GM10847 (cell line): ENCODE data around the gene NLRC3.

Source experiments
- POLR2A ChIP-seq: IDR thresholded peaks from 2 replicates; pipeline ENCODE4 v1.6.1; 2011; ENCODE audit not compliant: insufficient read length; ENCODE audit errors: extremely low read depth

The NLRC3 gene

GRCh38 chr16:3566990-3567389 is 10.2 kb downstream of the NLRC3 start:
- no peak for TF ChIP-seq POLR2A

GRCh38 chr16:3564889-3565141 is 12.4 kb downstream of the NLRC3 start:
- no peak for TF ChIP-seq POLR2A

- TF ChIP-seq POLR2A, result no peak
Measured at GRCh38 chr16:3564130-3564888, 12.9 kb downstream of the NLRC3 start.

- no peak for TF ChIP-seq POLR2A
Measured at GRCh38 chr16:3562914-3563480, 14.2 kb downstream of the NLRC3 start.

- TF ChIP-seq POLR2A, result no peak
Measured at GRCh38 chr16:3561626-3562025, 15.6 kb downstream of the NLRC3 start.

- no peak for TF ChIP-seq POLR2A
Measured at GRCh38 chr16:3554351-3554928, 22.8 kb downstream of the NLRC3 start.

- TF ChIP-seq POLR2A, result no peak
Measured at GRCh38 chr16:3553138-3553923, 23.9 kb downstream of the NLRC3 start.

- TF ChIP-seq POLR2A, result no peak
Measured at GRCh38 chr16:3550851-3551847, 26.1 kb downstream of the NLRC3 start.

GRCh38 chr16:3549906-3550305 is 27.3 kb downstream of the NLRC3 start:
- TF ChIP-seq POLR2A, result no peak

GRCh38 chr16:3548859-3549258 is 28.3 kb downstream of the NLRC3 start:
- TF ChIP-seq POLR2A, result no peak

- TF ChIP-seq POLR2A, result no peak
Measured at GRCh38 chr16:3548445-3548844, 28.8 kb downstream of the NLRC3 start.

GRCh38 chr16:3546986-3547682 is 30.1 kb downstream of the NLRC3 start:
- no peak for TF ChIP-seq POLR2A

GRCh38 chr16:3542601-3543373 is 34.4 kb downstream of the NLRC3 start:
- no peak for TF ChIP-seq POLR2A
